HG03565 (cell line): ENCODE measurements around the gene C1GALT1C1L.
"Not testable (repeated sequence)": the region's sequence is repeated elsewhere in the genome, so short reads cannot be mapped to it uniquely, and the experiment has no call there.

ENCODE experiments used
- ATAC-seq: cut with Tn5 transposase; IDR thresholded peaks from one replicate; pipeline ENCODE4 v1.9.1; 2021; ENCODE audit warnings: mild to moderate bottlenecking, moderate library complexity; ENCODE audit not compliant: unreplicated experiment

The C1GALT1C1L gene

DNA sequence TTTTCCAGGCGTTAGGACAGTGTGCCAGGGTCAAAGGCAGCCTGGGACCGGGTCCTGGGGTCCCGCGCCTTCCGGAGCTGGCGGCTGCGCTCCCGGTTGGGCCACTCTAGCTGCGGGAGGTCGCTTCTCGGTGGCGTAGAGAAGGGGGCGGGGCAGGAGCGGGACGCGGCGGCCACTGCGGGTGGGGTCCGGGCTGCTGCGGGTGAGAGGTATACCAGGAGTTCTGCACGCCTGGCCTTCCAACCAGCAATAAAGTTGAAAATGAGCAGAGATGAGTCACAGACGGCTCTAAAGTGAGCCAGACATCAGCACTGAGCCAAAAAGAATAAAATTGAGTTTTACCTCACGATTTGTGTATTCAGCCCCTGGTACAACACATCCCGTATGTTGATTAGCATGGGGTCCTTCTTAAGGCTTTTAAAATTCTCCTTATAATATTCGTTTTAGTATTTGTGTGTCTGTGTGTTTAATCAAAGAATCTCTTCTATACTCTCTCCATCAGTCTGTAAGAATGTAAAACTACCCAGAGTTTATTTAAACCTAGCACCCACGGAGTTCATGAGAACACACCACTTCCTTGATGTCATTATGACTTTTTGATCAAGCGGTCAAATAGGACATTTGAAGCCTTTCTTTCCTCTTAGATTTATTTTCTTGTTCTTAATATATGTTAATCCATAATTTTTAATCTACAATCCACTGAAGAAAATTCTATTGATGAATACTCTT is at the start of gene C1GALT1C1L:
Gene C1GALT1C1L (minus strand): TSS at position 108 of the 729 bp plus-strand sequence. CDS start 107 bp downstream, at position 1.
- ATAC-seq = no peak

DNA sequence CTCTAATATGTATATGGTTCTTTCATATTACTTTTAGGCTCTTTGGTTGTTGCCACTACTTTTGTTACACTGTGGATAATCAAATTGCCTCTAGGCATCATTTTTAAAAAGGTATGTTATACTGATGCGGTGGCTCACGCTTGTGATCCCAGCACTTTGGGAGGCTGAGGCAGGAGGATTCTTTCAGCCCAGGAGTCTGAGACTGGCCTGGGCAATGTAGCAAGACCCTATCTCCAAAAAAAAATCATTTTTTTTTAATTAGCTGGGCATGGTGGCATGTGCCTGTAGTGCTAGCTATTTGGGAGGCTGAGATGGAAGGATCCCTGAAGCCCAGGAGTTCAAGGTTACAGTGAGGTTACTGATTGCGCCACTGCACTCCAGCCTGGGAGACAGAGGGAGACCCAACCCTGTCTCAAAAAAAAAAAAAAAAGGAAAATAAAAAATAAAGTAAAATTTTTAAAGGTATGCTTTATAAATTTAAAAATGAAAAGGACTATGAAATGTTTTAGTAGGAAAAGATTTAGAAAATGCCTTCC is 49.5 kb upstream of the C1GALT1C1L start:
- ATAC-seq = no peak

DNA sequence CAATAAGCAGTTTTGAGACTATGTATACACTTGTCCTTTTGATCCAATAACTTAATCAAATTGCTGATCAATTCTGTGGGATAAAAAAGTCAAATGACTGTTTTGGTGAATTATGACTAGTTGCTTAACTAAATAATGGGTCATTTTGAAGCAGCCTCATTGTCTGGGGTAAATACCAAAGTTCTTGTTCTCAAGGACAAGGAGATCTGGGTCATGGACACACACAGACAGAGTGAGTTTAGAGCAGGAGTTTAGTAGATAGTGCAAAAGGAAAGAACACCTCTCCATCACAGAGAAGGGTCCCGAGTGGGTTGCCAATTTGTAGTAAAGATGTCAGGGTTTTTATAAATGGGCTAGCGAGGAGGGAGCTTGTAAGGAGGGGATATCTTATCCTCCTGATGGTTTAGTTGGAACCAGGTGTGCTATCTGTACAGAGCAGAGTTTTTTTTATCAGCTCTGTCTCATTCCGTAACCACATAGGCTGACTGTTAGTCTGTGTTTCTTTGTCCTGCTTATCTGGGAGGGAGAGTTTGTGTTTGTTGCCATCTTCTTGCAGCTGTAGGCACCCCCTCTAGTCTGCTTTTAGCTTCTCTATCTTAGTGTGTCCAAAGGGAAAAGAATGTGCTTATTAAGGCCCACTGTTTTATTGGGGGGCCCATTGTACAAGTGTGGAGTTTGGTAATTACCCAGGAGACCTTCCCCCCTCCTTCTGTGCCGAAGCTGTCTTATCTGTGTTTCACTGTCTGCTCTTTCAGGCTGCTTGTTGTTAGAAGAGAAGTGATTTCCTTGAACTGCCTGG is 48.7 kb upstream of the C1GALT1C1L start:
- no peak for ATAC-seq

DNA sequence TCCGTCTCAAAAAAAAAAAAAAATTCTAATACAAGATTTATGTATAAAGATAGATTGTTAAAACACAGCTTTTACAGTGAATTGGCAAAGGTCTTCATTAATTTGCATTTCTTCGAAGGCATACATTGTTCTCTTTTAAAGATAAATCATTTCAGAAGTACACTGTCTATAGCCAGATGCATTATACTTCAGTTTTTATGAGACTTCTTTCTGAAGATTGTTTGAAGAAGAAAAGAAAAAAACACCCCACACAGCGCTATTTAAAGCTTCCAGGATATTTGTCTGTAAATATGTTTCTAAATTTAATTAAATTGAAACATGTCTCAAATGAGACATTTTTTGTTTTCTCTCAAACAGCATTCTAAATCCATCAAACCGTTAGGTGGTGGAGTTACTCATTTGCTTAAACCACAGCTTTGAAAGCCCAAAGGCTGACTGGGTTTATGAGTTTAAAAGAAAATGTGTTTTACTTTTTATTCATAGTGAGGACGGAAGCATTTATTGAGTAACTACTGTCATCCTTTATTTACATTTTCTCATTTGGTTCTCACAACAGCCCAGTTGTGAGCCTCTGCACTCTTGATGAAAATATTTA is 42.4 kb upstream of the C1GALT1C1L start:
- ATAC-seq = peak; percentile 49

DNA sequence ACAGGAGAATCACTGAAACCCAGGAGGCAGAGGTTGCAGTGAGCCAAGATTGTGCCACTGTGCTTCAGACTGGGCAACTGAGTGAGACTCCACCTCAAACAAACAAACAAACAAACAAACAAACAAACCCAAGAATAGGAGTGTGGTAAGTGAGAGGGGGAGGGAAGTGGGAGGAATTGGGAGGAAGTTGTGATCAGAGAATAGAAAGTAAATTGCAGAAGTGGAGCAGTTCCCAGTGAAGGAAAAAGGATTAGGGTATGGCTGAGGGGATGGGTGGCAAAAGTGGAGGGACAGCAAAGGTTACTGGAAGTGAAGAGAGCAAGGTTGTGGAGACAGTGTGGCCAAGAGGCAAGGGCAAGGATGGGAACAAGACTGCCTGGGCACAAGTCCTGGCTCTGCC is 41.1 kb upstream of the C1GALT1C1L start:
- no peak for ATAC-seq

DNA sequence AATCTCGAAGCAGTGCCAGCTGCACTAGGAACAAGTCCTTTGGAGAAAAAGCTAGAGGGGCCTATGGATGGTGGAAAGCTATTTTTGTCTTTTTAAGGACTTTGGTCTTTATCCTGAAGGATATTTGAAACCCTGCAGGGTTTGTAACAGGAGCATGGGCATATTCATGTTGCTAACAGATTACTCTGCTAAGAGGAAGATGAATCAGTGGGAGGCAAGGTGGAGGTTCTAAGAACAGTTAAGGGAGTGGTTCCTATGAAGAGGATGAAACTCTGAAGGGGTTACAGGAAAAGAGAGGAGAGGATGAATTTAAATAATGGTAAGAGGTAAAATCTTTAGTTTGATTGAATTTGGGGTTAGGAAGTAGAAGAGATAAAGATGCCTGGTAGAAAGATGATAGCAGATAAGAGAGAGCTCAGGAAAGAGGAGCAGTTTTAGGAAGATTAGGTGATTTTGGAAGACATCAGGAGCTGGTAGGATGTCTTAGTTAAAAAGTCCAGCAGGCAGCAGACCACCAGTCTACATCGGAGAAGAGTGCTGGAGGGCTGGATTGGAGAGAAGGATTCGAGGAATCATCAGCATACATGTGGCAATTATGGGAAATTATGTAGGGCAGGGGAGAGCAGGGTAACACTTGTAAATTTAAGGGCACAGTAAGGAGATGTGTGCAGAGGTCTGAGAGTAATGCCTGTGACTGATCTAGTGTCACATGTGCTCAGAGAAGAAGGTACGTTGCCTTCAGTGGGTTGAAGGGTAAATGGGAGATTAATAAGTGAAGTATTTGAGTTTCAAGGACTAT is 39.3 kb upstream of the C1GALT1C1L start:
- ATAC-seq = no peak

DNA sequence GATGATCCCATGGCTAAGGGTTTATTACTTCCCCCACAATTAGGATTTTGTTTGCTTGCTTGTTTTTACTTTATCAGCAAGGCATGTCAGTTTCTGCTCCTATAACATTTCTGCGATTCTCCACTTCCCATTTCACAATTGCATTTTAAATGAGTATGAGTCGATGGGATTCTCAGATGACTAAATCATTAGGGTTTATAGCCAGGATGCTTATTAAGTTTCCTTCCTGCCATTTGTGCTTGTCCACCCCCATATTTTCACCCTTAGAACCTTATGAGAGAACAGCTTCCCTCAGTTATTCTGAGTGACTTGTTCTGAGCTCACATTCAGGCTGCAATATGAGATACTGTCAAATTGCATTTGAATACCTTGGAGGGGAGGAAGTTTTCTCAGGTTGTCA is 37.9 kb upstream of the C1GALT1C1L start:
- ATAC-seq = no peak

DNA sequence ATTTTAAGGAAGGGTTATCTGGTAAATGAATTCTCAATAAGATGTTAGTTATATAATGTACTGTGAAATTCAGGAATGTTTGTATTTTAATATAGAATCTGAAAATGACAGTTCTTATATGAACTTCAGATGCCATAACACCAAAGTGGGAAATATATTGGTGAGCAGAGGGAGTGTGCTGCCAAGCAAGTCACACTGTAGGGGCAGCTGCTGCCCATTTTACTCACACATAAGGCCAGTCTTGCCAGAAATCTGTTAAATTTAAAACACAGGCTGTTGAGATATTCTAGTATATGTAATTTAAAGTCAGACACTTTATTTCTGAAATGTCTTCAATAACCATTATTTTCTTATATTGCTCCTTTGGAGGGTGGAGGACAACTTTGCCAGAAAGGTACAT is 34.6 kb upstream of the C1GALT1C1L start:
- no peak for ATAC-seq

DNA sequence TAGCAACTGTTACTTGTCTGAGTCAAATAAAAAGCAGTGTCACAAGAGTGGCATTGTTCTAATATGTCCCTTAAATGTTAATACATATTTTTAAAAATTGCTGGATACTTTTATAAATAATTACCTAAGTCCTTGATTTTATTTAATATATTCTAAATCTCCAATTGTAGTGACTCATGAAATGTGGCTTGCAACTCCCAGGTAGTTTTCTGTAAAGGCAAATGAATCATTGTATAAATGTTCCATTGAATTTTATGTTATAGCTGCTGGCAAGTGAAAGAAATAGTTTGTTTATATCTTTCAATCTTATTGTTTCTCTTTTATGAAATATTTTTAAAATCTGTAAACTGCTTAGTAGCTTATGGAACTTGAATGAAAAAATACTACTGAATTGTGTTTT is 32.7 kb upstream of the C1GALT1C1L start:
- no peak for ATAC-seq

DNA sequence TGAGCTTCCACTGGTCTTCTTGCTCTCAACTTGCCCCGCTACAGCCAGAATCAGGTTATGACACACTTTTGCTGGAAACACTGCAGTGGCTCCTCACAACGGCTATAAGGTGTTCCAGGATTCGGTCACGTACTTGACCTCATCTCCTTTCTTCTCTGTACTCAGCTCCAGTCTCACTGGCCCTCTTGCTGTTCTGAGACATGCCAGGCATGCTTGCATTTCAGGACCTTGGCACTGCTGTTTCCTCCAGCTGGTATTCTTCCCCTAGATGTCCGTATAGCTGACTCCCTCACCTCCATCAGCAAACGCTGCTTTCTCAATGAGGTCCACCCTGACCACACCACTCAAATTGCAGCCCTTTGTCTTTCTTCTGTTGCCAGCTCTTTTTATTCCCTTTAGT is 31.9 kb upstream of the C1GALT1C1L start:
- ATAC-seq = no peak

DNA sequence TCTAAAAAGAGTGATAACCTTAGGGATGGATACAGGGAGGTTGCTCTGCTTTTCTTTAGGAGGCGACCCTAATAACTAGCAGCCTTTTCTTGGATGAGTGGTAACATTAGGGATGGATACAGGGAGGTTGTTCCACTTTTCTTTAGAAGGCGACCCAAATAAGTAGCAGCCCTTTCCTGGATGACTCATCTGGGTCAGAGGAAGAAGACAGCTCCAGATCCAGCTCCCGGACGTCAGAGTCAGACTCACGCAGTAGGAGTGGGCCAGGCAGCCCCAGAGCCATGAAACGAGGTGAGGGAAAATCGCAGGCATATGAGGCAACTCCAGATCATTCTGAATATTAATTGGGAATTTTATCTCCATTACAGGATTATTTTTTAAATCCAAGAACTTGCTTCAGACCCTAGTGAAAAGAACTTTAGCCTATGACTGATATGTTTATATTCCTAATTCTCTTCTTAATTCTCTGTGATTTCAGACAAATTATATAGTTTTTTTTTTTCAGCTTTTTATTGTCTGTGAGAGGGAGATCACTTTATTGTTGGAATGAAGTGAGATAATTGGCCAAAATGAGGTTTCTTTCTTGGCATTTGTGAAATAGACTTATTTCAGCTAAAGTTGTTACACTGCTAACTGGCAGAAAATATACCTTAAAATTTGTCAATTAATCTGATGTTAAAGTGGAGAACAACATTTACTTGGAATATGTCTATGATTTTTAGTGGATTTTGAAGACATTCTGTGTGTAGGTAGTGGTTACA is 31.2 kb upstream of the C1GALT1C1L start:
- ATAC-seq = no peak

DNA sequence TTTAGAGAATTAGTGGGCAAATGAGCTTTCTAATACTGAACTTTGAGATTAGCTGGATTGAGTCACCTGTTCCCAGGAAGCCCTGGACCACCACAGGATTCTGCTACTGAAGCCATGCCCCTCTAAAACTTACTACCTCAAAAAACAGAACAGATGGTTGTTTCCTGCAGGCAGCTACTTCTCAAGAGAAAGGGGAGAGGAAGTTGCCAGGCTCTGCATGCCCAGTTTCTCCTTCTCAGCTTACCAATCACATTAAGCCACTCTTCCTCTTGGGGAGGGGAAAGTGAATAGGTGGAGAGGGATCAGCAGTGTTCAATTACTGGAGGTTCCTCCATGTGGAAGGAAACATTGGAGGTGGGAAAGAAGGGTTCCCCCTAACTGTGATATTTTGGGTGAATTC is 24.9 kb upstream of the C1GALT1C1L start:
- no peak for ATAC-seq

DNA sequence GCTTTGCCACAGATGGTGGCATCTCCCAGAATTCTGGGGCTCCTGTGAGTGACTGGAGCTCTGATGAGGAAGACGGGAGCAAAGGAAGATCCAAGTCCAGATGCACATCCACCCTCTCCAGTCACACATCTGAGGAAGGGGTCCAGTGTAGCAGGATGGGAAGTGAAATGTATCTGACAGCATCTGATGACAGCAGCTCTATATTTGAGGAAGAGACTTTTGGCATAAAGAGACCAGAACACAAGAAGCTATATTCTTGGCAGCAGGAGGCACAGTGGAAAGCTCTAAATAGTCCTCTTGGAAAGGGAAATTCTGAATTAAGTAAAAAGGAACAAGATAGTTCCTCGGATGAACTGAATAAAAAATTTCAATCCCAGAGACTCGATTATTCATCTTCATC is 23.5 kb upstream of the C1GALT1C1L start:
- ATAC-seq = no peak

DNA sequence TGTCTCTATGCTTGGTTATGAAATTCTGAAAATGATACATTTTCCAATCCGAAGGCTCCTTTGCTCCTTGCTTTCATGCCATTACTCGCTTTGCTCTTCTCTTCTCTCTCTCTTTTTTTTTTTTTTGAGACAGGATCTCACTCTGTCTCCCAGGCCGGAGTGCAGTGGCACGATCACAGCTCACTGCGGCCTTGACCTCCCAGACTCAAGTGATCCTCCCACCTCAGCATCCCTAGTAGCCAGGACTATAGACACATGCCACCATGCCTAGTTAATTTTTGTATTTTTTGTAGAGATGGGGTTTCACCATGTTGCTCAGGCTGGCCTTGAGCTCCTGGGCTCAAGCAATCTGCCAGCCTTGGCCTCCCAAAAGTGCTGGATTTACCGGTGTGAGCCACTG is 21.9 kb upstream of the C1GALT1C1L start:
- ATAC-seq = not testable (repeated sequence)

DNA sequence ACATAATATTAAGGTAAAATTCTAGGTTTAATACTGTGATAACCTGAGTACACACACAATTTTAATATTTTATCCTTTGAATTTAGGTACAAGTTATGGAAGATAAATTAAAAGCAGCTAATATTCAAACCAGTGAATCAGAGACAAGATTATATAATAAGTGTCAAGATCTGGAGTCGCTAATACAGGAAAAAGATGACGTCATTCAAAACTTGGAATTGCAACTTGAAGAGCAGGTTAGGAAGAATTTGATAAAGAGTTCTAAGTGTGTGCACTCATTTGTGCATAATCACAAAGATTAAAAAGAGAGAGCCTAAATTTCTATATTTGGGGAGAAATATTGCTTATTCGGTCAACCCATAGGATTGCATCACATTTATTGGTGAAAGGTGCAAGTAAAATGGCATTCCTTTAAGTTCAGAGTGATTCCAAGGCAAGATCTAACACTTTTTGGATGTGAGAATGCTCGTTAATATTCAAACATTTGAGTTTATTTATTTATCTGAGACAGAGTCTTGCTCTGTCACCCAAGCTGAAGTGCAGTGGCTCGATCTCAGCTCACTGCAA is 16.3 kb upstream of the C1GALT1C1L start:
- ATAC-seq = no peak

DNA sequence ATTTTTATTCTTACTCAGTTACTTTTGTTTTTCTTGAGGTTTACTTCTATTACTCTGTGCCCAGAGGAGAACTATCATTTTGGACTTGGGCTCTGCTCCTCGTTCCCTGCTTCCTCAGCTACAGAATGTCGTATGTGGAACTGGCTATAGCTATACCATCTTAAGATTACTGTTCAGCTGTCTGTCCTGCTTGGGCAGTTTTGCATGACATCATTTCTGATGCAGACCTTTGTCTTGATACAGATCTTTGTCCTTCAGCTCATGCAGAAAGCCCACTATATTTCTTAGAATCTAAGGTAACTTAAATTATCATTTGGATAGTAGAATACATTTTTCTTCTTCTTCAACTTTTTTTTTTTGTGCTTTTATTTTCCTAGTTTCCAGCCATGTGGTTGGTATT is 13.8 kb upstream of the C1GALT1C1L start:
- ATAC-seq = no peak

DNA sequence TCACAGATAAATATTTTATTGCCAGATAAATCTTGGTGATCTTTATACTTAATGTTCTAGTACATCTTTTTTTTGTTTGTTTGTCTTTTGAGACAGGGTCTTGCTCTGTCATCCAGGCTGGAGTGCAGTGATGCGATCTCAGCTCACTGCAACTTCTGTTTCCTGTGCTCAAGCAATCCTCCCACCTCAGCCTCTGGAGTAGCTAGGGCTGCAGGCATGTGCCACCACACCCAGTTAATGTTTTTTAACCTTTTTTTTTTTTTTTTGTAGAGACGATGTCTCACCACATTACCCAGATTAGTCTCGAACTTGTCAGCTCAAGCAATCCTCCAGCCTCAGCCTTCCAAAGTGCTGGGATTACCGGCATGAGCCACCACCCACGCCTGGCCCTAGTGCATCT is 9.1 kb upstream of the C1GALT1C1L start:
- no peak for ATAC-seq

DNA sequence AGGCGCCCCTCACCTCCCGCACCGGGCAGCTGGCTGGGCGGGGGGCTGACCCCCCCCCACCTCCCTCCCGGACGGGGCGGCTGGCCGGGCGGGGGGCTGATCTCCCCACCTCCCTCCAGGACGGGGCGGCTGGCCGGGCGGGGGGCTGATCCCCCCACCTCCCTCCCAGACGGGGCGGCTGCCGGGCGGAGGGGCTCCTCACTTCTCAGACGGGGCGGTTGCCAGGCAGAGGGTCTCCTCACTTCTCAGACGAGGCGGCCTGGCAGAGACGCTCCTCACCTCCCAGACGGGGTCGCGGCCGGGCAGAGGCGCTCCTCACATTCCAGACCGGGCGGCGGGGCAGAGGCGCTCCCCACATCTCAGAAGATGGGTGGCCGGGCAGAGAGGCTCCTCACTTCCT is 1.6 kb upstream of the C1GALT1C1L start:
- ATAC-seq = not testable (repeated sequence)

DNA sequence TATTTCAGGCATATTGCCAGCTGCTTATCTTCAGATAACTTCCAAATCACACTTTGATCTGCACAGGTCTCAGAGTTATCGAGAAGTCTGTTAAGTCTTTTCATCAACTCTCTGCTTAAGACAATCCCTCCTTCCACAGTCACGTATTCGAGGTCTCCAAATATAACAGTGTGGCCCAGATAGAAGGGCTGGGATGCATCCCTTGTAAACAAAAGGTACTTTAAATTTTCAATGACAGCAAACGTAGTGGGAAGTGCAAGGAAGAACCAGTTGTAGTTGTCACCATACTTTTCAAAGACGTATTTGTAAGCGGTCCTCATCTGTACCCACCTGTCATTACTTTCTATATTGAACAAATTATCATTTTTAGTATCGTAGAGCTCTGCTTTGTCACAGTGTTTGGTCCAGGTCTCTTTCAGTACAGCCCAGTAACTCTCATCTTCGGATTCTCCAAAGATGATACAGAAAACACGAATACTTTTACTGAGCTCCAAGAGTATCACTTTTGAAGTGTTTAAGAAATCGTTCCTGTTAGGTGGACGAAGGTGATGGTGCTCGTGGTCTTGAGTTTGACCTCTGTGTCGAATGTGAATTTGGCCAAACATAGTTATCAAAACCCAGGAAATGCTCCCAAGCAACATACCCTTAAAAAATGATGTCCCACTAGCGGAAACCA is 445 bp downstream of the C1GALT1C1L start:
- ATAC-seq = no peak
